ENCODE measurements around the gene TBX15. TPM values are rescaled to one million over a fixed set of nuclear protein-coding genes. Genes with fewer than 3 reads are reported as not detected.
A peak's percentile ranks its signal among the peaks of the same experiment; 100 is the strongest.

Gene TBX15
- total and polyA plus RNA-seq, 4 donors, result 0.07 to 0.31 (median 0.24) TPM

DNA sequence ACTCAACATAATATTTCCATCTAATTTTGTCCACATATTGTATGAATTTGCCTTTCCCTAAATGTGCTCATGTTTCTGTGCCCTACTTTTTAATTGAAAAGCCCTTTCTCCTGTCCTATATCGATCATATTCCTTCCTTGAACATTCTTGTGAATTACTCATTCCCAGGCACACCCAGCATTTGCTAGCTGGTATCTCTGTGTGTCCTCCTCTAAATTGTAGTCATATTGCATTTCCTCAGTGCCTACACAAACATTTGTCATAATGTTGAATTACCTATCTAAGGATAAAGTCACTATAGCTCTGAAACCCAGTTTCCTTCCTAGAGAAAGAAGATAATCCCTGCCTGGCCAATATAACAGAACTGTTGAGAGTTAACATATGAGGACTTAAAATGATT lies 39.6 kb upstream of the TBX15 start:
- no peaks in the 10 kb centered on the region for H3K4me1 ChIP-seq (ENCODE audit: control insufficient read depth in 5 of 5, insufficient read depth in 5 of 5, low read length in 5 of 5)
- ATAC-seq (ENCODE audit: insufficient read depth, low FRiP score), result no peak
- no peak overlapping the region for H3K9ac ChIP-seq (ENCODE audit: insufficient read depth in 1 of 2, low read length in 2 of 2)
- H3K36me3 ChIP-seq (ENCODE audit: control insufficient read depth in 4 of 4, insufficient read depth in 4 of 4, low read length in 4 of 4), result peaks cover 0 to 12% (median 5%) of the 10 kb centered on the region in 4 donors
- WGBS, 2 donors, result 94 to 100% methylated on average over 1 of the region's 1 CpG
- no peaks in the 10 kb centered on the region for H3K27me3 ChIP-seq (ENCODE audit: control insufficient read depth in 3 of 3, insufficient read depth in 3 of 3, low read length in 2 of 3)
- no peak overlapping the region for H3K4me3 ChIP-seq
- H3K27ac ChIP-seq (ENCODE audit: low read depth in 1 of 2, low read length in 1 of 2), result no peak overlapping the region
- no peak for DNase-seq
- peaks cover 0 to 2% (median 0%) of the 10 kb centered on the region in 4 donors for H3K9me3 ChIP-seq (ENCODE audit: control insufficient read depth in 4 of 4, insufficient read depth in 3 of 4, low read length in 3 of 4)
- TF ChIP-seq, protein P1, sequence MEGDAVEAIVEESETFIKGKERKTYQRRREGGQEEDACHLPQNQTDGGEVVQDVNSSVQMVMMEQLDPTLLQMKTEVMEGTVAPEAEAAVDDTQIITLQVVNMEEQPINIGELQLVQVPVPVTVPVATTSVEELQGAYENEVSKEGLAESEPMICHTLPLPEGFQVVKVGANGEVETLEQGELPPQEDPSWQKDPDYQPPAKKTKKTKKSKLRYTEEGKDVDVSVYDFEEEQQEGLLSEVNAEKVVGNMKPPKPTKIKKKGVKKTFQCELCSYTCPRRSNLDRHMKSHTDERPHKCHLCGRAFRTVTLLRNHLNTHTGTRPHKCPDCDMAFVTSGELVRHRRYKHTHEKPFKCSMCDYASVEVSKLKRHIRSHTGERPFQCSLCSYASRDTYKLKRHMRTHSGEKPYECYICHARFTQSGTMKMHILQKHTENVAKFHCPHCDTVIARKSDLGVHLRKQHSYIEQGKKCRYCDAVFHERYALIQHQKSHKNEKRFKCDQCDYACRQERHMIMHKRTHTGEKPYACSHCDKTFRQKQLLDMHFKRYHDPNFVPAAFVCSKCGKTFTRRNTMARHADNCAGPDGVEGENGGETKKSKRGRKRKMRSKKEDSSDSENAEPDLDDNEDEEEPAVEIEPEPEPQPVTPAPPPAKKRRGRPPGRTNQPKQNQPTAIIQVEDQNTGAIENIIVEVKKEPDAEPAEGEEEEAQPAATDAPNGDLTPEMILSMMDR (IDR thresholded peaks at IDR 0.05; ENCODE audit: control extremely low read depth, extremely low read depth), result no peak

DNA sequence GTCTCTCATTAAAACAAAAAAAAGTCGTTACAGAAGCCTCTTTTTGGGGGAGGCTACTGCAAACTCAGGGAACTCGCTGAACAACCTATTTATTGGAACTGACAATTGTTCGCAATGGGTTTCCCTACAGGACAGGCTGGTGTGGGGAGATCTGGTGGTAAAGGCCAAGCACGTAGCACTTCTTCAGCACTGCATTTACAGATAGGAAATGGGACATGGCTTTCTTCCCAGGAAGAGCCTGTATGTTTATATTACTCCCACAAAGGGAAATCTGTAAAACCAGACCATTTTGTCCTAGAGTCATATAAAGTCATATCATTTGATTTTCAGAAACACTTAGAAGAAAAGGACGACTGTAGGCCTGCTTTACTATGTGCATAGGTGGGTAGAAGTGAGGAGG lies 38.8 kb upstream of the TBX15 start:
- Histone ChIP-seq H3K27me3 (ENCODE audit: control insufficient read depth in 3 of 3, insufficient read depth in 3 of 3, low read length in 2 of 3) (no peaks in the 10 kb centered on the region), H3K36me3 (ENCODE audit: control insufficient read depth in 4 of 4, insufficient read depth in 4 of 4, low read length in 4 of 4) (peaks cover 0 to 8% (median 5%) of the 10 kb centered on the region in 4 donors), H3K9ac (ENCODE audit: insufficient read depth in 1 of 2, low read length in 2 of 2) (no peak overlapping the region), H3K27ac (ENCODE audit: low read depth in 1 of 2, low read length in 1 of 2) (no peak overlapping the region), H3K4me3 (no peak overlapping the region), H3K4me1 (ENCODE audit: control insufficient read depth in 5 of 5, insufficient read depth in 5 of 5, low read length in 5 of 5) (no peaks in the 10 kb centered on the region), H3K9me3 (ENCODE audit: control insufficient read depth in 4 of 4, insufficient read depth in 3 of 4, low read length in 3 of 4) (peaks cover 0 to 2% (median 0%) of the 10 kb centered on the region in 4 donors)
- ATAC-seq (ENCODE audit: insufficient read depth, low FRiP score) (no peak), DNase-seq (peak in 2 of 3 donors; percentile 29 to 55)
- 73 to 77% methylated on average over 5 of the region's 5 CpGs for WGBS, 2 donors
- TF ChIP-seq, protein P1 (IDR thresholded peaks at IDR 0.05; ENCODE audit: control extremely low read depth, extremely low read depth), result no peak

- TF ChIP-seq, protein P1 (IDR thresholded peaks at IDR 0.05; ENCODE audit: control extremely low read depth, extremely low read depth), result no peak
- H3K27me3 ChIP-seq (ENCODE audit: control insufficient read depth in 3 of 3, insufficient read depth in 3 of 3, low read length in 2 of 3), result peaks cover 0 to 16% (median 4%) of the 10 kb centered on the region in 3 donors
- 85 to 89% methylated on average over 2 of the region's 2 CpGs for WGBS, 2 donors
- no peak overlapping the region for H3K4me3 ChIP-seq
- no peak overlapping the region for H3K9ac ChIP-seq (ENCODE audit: insufficient read depth in 1 of 2, low read length in 2 of 2)
- ATAC-seq (ENCODE audit: insufficient read depth, low FRiP score) (no peak), DNase-seq (no peak)
- H3K27ac ChIP-seq (ENCODE audit: low read depth in 1 of 2, low read length in 1 of 2), result no peak overlapping the region
- H3K4me1 ChIP-seq (ENCODE audit: control insufficient read depth in 5 of 5, insufficient read depth in 5 of 5, low read length in 5 of 5), result no peaks in the 10 kb centered on the region
- H3K9me3 ChIP-seq (ENCODE audit: control insufficient read depth in 4 of 4, insufficient read depth in 3 of 4, low read length in 3 of 4), result peaks cover 0 to 1% (median 0%) of the 10 kb centered on the region in 4 donors
- no peaks in the 10 kb centered on the region for H3K36me3 ChIP-seq (ENCODE audit: control insufficient read depth in 4 of 4, insufficient read depth in 4 of 4, low read length in 4 of 4)
Measured at GRCh38 chr1:119015547-119015946, 27.4 kb upstream of the TBX15 start.

DNA sequence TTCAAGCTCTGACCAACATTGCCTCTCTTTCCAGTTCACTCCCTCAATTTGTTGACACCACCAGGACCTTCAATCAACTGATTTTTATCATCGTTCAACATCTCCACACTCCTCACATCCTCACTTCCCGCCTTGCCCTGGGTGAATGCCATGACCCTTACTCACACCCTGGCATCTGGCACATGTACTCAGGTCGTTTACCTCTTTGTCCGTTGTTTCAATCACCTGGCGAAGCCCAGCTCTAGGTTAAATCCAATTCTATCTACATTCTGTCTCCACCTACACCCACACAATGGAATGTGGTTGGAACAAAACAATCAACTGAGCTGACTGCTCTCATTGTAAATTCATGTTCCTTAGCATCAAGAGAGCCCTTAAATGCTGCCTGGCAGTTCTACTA lies 24.2 kb upstream of the TBX15 start:
- TF ChIP-seq, protein P1 (IDR thresholded peaks at IDR 0.05; ENCODE audit: control extremely low read depth, extremely low read depth), result no peak
- ATAC-seq (ENCODE audit: insufficient read depth, low FRiP score), result no peak
- Histone ChIP-seq H3K27me3 (ENCODE audit: control insufficient read depth in 3 of 3, insufficient read depth in 3 of 3, low read length in 2 of 3) (peaks cover 8 to 48% (median 24%) of the 10 kb centered on the region in 3 donors), H3K27ac (ENCODE audit: low read depth in 1 of 2, low read length in 1 of 2) (no peak overlapping the region), H3K9me3 (ENCODE audit: control insufficient read depth in 4 of 4, insufficient read depth in 3 of 4, low read length in 3 of 4) (peaks cover 0 to 3% (median 0%) of the 10 kb centered on the region in 4 donors), H3K4me1 (ENCODE audit: control insufficient read depth in 5 of 5, insufficient read depth in 5 of 5, low read length in 5 of 5) (peaks cover 0 to 16% (median 3%) of the 10 kb centered on the region in 5 donors), H3K36me3 (ENCODE audit: control insufficient read depth in 4 of 4, insufficient read depth in 4 of 4, low read length in 4 of 4) (no peaks in the 10 kb centered on the region), H3K4me3 (no peak overlapping the region), H3K9ac (ENCODE audit: insufficient read depth in 1 of 2, low read length in 2 of 2) (no peak overlapping the region)
- no peak for DNase-seq
- WGBS, 2 donors, result 85% methylated on average over 5 of the region's 5 CpGs

Data from lung (tissue), 12 donors.